HL-60 (cell line): ENCODE measurements around the gene GBX1.

Experiments used
- DNase-seq, 2 experiments: peaks; one replicate each; pipeline ENCODE4 v3.0.0-alpha.2; 2010 to 2020; ENCODE audit warnings: low read depth in 1 of 2, low spot score in 1 of 2
- H3K27ac ChIP-seq: fragments of 250-450 bp; sonication (Bioruptor Pico); replicated peaks from 2 replicates; pipeline ENCODE4 v1.5.1; 2020; ENCODE audit warnings: mild to moderate bottlenecking, moderate library complexity
- H3K27me3 ChIP-seq: fragments of 250-450 bp; sonication (Bioruptor Pico); 2 replicates; pipeline ENCODE4 v1.5.1; 2021; ENCODE audit warnings: mild to moderate bottlenecking, moderate library complexity; ENCODE audit not compliant: insufficient read depth, poor library complexity, severe bottlenecking
- H3K4me3 ChIP-seq: replicated peaks from 2 replicates; pipeline ENCODE4 v1.5.1; 2011; ENCODE audit warnings: mild to moderate bottlenecking, control low read depth, low read length; ENCODE audit not compliant: insufficient read depth
- GABPA ChIP-seq: IDR thresholded peaks from 2 replicates; pipeline ENCODE4 v1.6.1; 2012; ENCODE audit warnings: low read depth
- POLR2AphosphoS5 ChIP-seq: IDR thresholded peaks from 2 replicates; pipeline ENCODE4 v1.6.1; 2012; ENCODE audit warnings: low read depth
- SPI1 ChIP-seq: IDR thresholded peaks from 2 replicates; pipeline ENCODE4 v1.6.1; 2012; ENCODE audit warnings: low read depth, mild to moderate bottlenecking, borderline replicate concordance
- TF ChIP-seq, protein P1 (sequence below): IDR thresholded peaks from 2 replicates; pipeline ENCODE4 v1.6.1; 2012; ENCODE audit warnings: low read depth; ENCODE audit not compliant: insufficient replicate concordance
- TF ChIP-seq, protein P2 (sequence below): IDR thresholded peaks from one replicate; pipeline ENCODE4 v1.5.1; 2011; ENCODE audit warnings: low read length, control low read depth, inconsistent platforms; ENCODE audit not compliant: insufficient read depth

GBX1 gene

DNA sequence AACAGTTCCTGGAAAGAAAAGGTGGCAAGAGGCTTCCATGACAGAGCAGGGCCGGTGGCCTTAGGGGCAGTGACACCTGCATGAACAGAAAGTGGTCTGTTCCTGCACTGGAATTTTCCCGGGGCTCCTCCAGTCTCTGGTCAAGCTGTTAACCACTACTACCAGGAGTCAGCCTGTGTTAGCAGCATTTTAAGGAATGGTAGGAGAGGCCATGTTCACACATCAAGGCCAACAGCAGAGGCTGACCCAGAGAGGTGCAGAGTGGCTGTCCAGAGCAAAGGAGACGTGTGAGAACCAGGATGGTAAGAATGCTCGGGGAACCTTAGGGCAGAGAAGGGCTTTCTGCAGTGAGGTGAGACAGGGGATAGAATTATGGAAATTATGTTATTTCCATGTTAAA is 34.3 kb upstream of the GBX1 start:
- TF ChIP-seq, protein P1, sequence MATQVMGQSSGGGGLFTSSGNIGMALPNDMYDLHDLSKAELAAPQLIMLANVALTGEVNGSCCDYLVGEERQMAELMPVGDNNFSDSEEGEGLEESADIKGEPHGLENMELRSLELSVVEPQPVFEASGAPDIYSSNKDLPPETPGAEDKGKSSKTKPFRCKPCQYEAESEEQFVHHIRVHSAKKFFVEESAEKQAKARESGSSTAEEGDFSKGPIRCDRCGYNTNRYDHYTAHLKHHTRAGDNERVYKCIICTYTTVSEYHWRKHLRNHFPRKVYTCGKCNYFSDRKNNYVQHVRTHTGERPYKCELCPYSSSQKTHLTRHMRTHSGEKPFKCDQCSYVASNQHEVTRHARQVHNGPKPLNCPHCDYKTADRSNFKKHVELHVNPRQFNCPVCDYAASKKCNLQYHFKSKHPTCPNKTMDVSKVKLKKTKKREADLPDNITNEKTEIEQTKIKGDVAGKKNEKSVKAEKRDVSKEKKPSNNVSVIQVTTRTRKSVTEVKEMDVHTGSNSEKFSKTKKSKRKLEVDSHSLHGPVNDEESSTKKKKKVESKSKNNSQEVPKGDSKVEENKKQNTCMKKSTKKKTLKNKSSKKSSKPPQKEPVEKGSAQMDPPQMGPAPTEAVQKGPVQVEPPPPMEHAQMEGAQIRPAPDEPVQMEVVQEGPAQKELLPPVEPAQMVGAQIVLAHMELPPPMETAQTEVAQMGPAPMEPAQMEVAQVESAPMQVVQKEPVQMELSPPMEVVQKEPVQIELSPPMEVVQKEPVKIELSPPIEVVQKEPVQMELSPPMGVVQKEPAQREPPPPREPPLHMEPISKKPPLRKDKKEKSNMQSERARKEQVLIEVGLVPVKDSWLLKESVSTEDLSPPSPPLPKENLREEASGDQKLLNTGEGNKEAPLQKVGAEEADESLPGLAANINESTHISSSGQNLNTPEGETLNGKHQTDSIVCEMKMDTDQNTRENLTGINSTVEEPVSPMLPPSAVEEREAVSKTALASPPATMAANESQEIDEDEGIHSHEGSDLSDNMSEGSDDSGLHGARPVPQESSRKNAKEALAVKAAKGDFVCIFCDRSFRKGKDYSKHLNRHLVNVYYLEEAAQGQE, result no peak
- TF ChIP-seq POLR2AphosphoS5, result no peak
- TF ChIP-seq, protein P2, sequence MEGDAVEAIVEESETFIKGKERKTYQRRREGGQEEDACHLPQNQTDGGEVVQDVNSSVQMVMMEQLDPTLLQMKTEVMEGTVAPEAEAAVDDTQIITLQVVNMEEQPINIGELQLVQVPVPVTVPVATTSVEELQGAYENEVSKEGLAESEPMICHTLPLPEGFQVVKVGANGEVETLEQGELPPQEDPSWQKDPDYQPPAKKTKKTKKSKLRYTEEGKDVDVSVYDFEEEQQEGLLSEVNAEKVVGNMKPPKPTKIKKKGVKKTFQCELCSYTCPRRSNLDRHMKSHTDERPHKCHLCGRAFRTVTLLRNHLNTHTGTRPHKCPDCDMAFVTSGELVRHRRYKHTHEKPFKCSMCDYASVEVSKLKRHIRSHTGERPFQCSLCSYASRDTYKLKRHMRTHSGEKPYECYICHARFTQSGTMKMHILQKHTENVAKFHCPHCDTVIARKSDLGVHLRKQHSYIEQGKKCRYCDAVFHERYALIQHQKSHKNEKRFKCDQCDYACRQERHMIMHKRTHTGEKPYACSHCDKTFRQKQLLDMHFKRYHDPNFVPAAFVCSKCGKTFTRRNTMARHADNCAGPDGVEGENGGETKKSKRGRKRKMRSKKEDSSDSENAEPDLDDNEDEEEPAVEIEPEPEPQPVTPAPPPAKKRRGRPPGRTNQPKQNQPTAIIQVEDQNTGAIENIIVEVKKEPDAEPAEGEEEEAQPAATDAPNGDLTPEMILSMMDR, result no peak
- no peak for TF ChIP-seq GABPA
- TF ChIP-seq SPI1, result no peak
- DNase-seq, result no peak
- Histone ChIP-seq H3K4me3 (no peak overlapping the region), H3K27ac (no peak overlapping the region), H3K27me3 (peaks cover 7% of the 10 kb centered on the region)

- TF ChIP-seq POLR2AphosphoS5, result no peak
- TF ChIP-seq, protein P2, result no peak
- DNase-seq, result no peak
- Histone ChIP-seq H3K4me3 (no peak overlapping the region), H3K27me3 (peaks cover 7% of the 10 kb centered on the region), H3K27ac (no peak overlapping the region)
Observed at GRCh38 chr7:151201344-151201743, 33.9 kb upstream of the GBX1 start.

GRCh38 chr7:151198945-151199848 is 31.7 kb upstream of the GBX1 start:
- Histone ChIP-seq H3K27me3 (peaks cover 16% of the 10 kb centered on the region), H3K27ac (no peak overlapping the region), H3K4me3 (no peak overlapping the region)
- DNase-seq, result no peak
- TF ChIP-seq POLR2AphosphoS5 (no peak), SPI1 (no peak), GABPA (no peak)
- TF ChIP-seq, protein P1, result no peak
- TF ChIP-seq, protein P2, result no peak

DNA sequence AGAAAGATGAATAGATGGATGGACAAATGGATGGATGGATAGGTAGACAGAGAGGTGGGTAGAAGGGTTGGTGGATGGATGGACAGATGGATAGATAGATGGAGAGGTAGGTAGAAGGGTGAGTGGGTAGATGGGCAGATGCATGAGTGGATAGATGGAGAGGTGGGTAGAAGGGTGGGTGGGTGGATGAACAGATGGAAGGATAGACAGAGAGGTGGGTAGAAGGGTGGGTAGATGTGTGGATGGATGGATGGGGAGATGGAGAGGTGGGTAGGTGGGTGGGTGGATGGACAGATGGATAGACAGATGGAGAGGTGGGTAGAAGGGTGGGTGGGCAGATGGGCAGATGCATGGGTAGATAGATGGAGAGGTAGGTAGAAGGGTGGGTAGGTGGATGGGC is 30.4 kb upstream of the GBX1 start:
- TF ChIP-seq POLR2AphosphoS5, result no peak
- Histone ChIP-seq H3K27ac (no peak overlapping the region), H3K27me3 (peaks cover 13% of the 10 kb centered on the region), H3K4me3 (no peak overlapping the region)
- DNase-seq, result no peak
